Uterus (tissue), 2 donors: ENCODE data around the gene RHOH.

Source experiments
- POLR2A ChIP-seq, 2 donors: fragments of 450-650 bp; IDR thresholded peaks; one replicate each; pipeline ENCODE4 v1.6.1; 2016; ENCODE audit warnings: antibody characterized with exemption in 2 of 2, mild to moderate bottlenecking in 1 of 2, moderate library complexity in 1 of 2
- TF ChIP-seq, protein P1 (sequence below), 4 experiments: fragments of 200-600 bp in 2 of 4; fragments of 450-650 bp in 2 of 4; sonication (generic) in 2 of 4; IDR thresholded peaks; one replicate each; pipeline ENCODE4 v1.5.1; 2016 to 2019; ENCODE audit warnings: antibody characterized with exemption in 4 of 4, mild to moderate bottlenecking in 2 of 4, moderate library complexity in 1 of 4

DNA sequence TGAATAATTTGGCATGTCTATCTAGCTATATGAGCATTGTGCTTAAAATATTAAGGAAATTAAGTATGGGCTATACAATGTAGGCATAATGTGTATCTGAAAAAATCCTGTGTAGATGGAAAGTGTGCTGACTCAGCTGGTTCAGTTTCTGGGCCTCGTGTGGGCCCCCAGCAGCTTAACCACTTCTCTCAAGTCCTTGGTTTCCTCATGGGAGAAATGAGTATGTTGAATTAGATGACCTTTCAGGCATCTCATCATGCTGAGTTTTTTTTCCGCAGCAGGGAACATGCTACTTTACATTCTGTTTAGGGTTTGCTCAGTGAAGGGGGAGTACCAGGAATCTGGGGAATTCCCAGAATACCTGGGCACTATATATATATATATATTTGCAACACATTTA is 30.5 kb downstream of the RHOH start:
- TF ChIP-seq, protein P1, sequence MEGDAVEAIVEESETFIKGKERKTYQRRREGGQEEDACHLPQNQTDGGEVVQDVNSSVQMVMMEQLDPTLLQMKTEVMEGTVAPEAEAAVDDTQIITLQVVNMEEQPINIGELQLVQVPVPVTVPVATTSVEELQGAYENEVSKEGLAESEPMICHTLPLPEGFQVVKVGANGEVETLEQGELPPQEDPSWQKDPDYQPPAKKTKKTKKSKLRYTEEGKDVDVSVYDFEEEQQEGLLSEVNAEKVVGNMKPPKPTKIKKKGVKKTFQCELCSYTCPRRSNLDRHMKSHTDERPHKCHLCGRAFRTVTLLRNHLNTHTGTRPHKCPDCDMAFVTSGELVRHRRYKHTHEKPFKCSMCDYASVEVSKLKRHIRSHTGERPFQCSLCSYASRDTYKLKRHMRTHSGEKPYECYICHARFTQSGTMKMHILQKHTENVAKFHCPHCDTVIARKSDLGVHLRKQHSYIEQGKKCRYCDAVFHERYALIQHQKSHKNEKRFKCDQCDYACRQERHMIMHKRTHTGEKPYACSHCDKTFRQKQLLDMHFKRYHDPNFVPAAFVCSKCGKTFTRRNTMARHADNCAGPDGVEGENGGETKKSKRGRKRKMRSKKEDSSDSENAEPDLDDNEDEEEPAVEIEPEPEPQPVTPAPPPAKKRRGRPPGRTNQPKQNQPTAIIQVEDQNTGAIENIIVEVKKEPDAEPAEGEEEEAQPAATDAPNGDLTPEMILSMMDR (IDR thresholded peaks at IDR 0.05) = no peak
- no peak for TF ChIP-seq POLR2A (IDR thresholded peaks at IDR 0.05)
